HG02870 (cell line): ENCODE data around the gene ANKRD11.
"Not testable (repeated sequence)": the region's sequence is repeated elsewhere in the genome, so short reads cannot be mapped to it uniquely, and the experiment has no call there.

ENCODE experiments used
- ATAC-seq: cut with Tn5 transposase; IDR thresholded peaks from one replicate; pipeline ENCODE4 v1.9.1; 2021; ENCODE audit warnings: mild to moderate bottlenecking, moderate library complexity; ENCODE audit not compliant: unreplicated experiment

ANKRD11 gene

GRCh38 chr16:89410322-89410721, 80.0 kb downstream of the ANKRD11 start:
- ATAC-seq = no peak

GRCh38 chr16:89409161-89409711, 81.1 kb downstream of the ANKRD11 start:
- no peak for ATAC-seq

DNA sequence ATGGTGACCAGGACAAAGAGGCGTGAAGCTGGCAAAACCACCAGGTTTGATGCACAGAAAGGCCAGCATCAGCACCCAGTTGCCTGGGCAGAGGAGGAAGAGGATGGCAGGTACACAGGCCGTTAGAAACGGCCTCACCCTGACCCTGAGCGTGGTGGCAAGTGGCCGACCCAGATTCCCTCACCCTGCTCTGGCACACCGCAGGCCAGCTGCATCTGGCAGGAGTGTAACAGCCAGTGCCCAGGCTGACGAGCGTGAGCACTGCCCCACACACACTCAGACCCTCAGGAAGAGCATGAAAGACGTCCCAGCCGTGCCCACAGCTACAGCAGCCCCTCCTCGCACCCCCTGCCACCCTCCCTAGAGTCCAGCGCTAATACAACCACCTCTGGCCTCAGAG, 82.0 kb downstream of the ANKRD11 start:
- no peak for ATAC-seq

DNA sequence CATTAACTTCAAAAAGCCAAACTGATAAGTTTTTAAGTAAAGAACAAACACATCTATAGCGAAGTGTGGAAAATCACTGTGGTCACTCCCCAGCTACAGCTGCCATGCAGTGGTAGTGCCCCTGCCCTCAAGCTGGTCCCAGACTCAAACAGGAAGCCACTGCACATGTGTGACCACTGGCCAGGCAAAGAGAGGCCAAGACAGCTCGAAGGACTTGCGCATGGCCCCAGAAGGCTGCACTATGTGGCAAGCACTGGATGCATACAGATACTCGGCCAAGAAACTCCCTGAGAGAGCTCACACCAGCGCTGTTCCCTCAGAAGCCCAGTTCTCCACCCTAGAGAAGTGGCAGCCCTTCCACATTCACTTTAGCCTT, 82.4 kb downstream of the ANKRD11 start:
- ATAC-seq = no peak

GRCh38 chr16:89407282-89407924, 83.0 kb downstream of the ANKRD11 start:
- ATAC-seq = no peak

DNA sequence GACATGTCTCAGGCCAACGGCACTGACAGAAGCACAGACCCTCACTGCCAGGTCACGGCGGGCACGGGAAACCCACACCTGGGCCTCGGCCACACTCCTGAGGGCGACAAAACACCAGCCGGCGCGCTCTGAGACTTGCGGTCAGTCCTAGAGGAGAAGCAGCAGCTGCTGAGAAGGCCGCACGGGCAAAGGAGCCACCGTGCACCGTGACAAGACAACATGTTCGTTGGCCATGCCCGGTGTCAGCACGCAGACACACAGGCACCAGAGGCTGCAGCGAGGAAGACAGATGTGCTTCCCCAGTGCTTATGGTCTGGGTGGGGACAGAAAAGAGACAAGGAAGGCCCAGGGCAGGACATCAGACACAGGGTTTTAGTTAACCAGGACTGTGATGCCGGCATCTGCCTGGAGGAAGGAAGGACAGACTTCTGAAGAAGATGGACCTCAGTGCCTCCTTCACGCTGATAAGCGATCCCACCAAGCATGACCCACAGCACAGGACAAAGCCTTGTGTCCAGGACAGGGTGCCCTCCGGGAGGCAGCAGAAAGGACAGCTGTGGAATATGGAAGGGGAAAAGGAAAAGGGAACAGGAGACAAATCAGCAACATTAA, 84.0 kb downstream of the ANKRD11 start:
- ATAC-seq = no peak

DNA sequence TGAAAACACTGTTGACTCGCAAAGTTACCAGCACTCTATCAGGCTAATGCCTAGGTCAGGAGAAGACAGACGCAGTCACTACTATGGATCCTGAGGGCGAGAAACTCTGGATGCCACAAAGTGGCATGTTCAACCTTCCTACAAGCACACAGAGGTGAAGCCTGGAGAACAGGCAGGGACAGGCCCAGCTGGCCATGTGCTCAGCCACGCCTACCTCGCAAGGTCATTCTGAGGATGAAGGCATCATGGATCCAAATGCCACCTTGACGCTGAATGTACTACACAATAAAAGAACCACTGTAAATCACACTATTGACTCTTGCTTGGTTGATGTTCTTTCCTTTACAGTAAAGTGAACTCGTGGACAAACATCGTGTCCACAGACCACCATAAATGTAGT, 85.8 kb downstream of the ANKRD11 start:
- ATAC-seq = no peak

DNA sequence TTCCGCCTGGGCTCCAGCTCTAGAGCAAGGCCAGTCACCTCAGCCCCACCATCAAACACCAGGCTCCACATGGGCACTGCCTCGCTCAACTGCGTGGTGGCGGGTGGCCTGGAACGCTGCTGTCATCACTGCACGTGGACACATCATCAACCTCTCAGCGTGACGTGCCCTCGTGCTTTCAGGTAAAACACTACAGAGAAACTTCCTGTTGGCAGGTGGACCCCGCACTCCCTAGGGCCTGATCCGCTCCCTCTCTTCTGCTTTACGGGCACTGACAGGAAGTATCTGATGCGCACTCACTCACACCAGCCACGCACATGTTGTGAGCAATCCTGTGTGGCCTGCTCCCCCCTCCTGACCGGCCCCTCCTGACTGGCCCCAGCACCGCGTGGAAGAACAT, 87.4 kb downstream of the ANKRD11 start:
- no peak for ATAC-seq

- no peak for ATAC-seq
These were observed 88.5 kb downstream of the ANKRD11 start for GRCh38 chr16:89401641-89402445.

GRCh38 chr16:89401205-89401604, 89.2 kb downstream of the ANKRD11 start:
- ATAC-seq = no peak

GRCh38 chr16:89400740-89401139, 89.6 kb downstream of the ANKRD11 start:
- no peak for ATAC-seq

- no peak for ATAC-seq
These were observed 91.4 kb downstream of the ANKRD11 start for GRCh38 chr16:89398924-89399323.

DNA sequence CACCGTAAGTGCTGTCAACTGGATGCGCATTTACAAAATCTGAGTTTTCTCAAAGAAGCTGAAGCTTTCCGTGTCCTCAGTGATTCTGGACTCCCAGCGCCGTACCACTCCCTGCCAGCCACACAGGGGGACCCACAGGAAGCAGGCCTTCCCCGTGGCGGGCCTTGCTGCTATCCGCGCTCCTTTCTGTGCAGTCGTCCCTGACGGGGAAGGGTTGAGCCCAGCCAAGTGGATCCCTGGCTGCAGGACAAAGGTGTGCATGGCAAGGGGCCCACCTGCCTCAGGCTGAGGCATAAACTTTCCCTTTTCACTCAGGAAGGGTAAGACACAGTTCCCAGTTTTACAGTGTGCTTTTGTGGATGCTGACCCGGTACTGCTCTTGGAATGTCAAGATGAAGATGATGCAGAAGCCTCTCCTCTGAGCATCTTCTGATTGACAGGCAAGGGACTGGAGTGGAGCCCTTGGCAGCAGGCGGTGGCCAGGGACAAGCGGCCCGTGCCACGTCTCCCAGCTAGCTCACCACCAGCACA, 93.0 kb downstream of the ANKRD11 start:
- no peak for ATAC-seq

- no peak for ATAC-seq
These were observed 94.2 kb downstream of the ANKRD11 start for GRCh38 chr16:89396156-89396555.

- ATAC-seq = no peak
These were observed 94.9 kb downstream of the ANKRD11 start for GRCh38 chr16:89395150-89396142.

DNA sequence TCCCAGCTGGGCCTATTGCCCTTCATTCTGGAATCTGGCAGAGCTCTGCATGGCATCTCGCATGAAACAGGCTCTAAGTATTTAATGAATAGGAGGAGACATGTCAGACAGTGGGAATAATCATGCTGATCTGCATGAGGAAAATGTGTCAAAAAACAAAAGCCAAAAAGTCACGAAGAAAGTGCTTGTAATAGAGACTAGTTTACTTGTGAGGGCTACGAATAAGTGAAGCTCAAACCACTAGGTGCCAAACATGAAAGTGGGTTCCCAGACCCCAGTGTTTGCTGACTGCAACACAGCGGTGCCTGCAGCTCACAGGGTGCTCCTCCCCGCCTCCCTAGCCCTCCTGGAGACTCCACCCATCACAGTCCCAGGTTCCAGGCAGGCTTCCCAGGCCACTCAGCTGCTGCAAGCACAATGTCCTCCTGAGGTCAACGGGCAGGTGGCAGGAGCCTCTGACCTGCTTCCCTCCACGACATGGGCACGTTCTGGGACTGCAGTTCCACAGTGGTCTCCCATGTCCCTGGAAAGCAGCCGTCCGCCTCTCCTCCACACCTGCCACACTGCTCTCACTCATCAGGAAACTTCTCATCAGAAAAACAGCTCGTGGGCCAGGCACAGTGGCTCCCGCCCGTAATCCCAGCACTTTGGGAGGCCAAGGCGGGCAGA, 96.5 kb downstream of the ANKRD11 start:
- no peak for ATAC-seq

DNA sequence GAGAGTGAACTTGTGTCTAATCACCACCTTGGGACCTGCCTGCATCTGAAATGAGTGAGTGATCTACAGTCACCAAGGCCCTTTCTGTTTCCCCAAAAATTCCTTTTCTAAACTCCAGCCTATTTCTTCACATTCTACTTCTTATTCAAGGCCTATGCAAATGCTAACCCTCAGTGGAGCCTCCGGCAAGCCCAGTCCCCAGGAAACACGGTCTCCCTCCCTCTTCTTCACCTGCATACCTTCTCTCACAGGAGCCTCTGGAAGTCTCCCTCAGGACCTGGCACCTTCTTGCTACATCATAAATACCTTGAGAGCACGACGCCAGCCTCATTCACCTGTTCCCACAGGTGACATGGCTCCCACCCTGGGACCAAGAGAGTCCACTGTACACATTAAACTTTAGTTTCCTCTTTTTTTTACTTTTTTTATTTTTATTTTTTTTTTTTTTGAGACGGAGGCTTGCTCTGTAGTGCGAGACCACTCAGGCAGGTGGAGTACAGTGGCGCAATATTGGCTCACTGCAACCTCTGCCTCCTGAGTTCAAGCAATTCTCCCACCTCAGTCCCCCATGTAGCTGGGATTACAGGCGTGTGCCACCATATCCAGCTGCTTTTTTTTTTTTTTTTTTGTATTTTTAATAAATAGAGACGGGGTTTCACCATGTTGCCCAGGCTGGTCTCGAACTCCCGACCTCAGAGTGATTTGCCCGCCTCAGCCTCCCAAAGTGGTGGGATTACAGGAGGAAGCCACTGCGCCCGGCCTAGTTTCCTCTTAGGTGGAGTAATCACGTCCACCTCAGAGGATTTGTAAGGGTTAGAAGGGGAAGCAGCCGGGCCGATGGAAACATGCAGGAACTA, 97.3 kb downstream of the ANKRD11 start:
- no peak for ATAC-seq

DNA sequence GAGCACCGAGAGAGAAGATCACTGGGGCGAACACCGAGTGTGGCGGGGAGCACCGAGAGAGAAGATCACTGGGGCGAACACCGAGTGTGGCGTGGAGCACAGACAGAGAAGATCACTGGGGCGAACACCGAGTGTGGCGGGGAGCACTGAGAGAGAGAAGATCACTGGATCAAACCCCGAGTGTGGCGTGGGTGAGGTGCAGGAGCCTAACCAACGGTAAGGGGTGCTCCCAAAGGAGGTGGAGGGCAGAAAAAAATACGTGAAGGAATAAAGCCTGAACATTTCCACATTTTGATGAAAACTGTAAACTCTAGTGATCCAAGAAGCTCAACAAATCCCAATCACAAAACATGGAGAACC, 100.2 kb downstream of the ANKRD11 start:
- not testable (repeated sequence) for ATAC-seq
